CD4-positive, alpha-beta memory T cell (primary cell): ENCODE results near the gene AFG1L. TPM values are rescaled to one million over a fixed set of nuclear protein-coding genes. Genes with fewer than 3 reads are reported as not detected.
"Not testable (repeated sequence)": the region's sequence is repeated elsewhere in the genome, so short reads cannot be mapped to it uniquely, and the experiment has no call there.

Source experiments
- CTCF ChIA-PET: fragments of 350-600 bp; sonication (Branson Sonifier 250); formaldehyde crosslinking; loops from one replicate; lab custom pipeline; 2021; ENCODE audit warnings: inconsistent platforms; ENCODE audit not compliant: partially characterized antibody; lab: Charles Lee
- POLR2A ChIA-PET: fragments of 350-600 bp; sonication (Branson Sonifier 250); formaldehyde crosslinking; loops from one replicate; lab custom pipeline; 2021; ENCODE audit not compliant: partially characterized antibody; lab: Charles Lee
- DNase-seq, 5 donors: peaks; one replicate each; pipeline versions ENCODE4 v3.0.0 to v3.0.0-alpha.2; 2020 to 2022; ENCODE audit warnings: mixed read lengths in 1 of 5
- H3K27ac ChIP-seq: one replicate; pipeline ENCODE4 v1.7.0; 2013; ENCODE audit warnings: low read depth, low read length
- H3K27me3 ChIP-seq: 2 replicates; pipeline ENCODE4 v1.7.0; 2013; ENCODE audit warnings: mild to moderate bottlenecking, low read length, moderate library complexity; ENCODE audit not compliant: insufficient read depth
- H3K36me3 ChIP-seq: 2 replicates; pipeline ENCODE4 v1.7.0; 2013; ENCODE audit warnings: mild to moderate bottlenecking, low read length, moderate library complexity; ENCODE audit not compliant: insufficient read depth
- H3K4me1 ChIP-seq: 2 replicates; pipeline ENCODE4 v1.7.0; 2013; ENCODE audit warnings: mild to moderate bottlenecking, low read length, moderate library complexity; ENCODE audit not compliant: insufficient read depth
- H3K4me3 ChIP-seq, 2 donors: one replicate each; pipeline ENCODE4 v1.7.0; 2013; ENCODE audit warnings: low read length in 2 of 2, mild to moderate bottlenecking in 1 of 2
- H3K9me3 ChIP-seq, 2 donors: one replicate each; pipeline ENCODE4 v1.7.0; 2013; ENCODE audit warnings: low read length in 2 of 2, control low read depth in 1 of 2; ENCODE audit not compliant: control insufficient read depth in 1 of 2
- H3K27ac Mint-ChIP-seq, 7 donors: one replicate each; pipeline ENCODE4 v1.8.0; 2020 to 2021; ENCODE audit warnings: mixed read lengths in 7 of 7, mild to moderate bottlenecking in 6 of 7, inconsistent platforms in 3 of 7, moderate library complexity in 3 of 7
- H3K27me3 Mint-ChIP-seq, 2 donors: one replicate each; pipeline ENCODE4 v1.8.0; 2020 to 2021; ENCODE audit warnings: mixed read lengths in 2 of 2
- H3K36me3 Mint-ChIP-seq, 2 donors: one replicate each; pipeline ENCODE4 v1.8.0; 2020 to 2021; ENCODE audit warnings: mixed read lengths in 2 of 2, inconsistent platforms in 1 of 2, mild to moderate bottlenecking in 1 of 2
- H3K4me1 Mint-ChIP-seq, 4 donors: one replicate each; pipeline ENCODE4 v1.8.0; 2020 to 2021; ENCODE audit warnings: mixed read lengths in 4 of 4, mild to moderate bottlenecking in 1 of 4
- H3K4me3 Mint-ChIP-seq, 8 donors: one replicate each; pipeline ENCODE4 v1.8.0; 2020 to 2021; ENCODE audit warnings: mixed read lengths in 8 of 8, mild to moderate bottlenecking in 7 of 8, moderate library complexity in 6 of 8, inconsistent platforms in 3 of 8
- H3K9me3 Mint-ChIP-seq, 8 donors: one replicate each; pipeline ENCODE4 v1.8.0; 2020 to 2021; ENCODE audit warnings: mixed read lengths in 8 of 8, mild to moderate bottlenecking in 5 of 8, inconsistent platforms in 3 of 8, moderate library complexity in 1 of 8
- intact Hi-C: fragments of 100-400 bp; cut with micrococcal nuclease; formaldehyde crosslinking; loops from one replicate; pipeline ENCODE4 v1.15.1; 2023
- polyA plus RNA-seq, 2 donors: library from polyadenylated mRNA; unstranded; fragments of 300-500 nt; fragmentation: Illumina TruSeq; gene quantifications; one replicate each; pipeline ENCODE4 v1.2.3, GENCODE V29; 2021
- total RNA-seq, 2 experiments: library from RNA; stranded (reverse); gene quantifications; one replicate each; pipeline ENCODE4 v1.2.3, GENCODE V29; 2021

Gene AFG1L
- total and polyA plus RNA-seq, 4 experiments from 2014 or later: 1.5 to 6.6 (median 4.5) TPM

DNA sequence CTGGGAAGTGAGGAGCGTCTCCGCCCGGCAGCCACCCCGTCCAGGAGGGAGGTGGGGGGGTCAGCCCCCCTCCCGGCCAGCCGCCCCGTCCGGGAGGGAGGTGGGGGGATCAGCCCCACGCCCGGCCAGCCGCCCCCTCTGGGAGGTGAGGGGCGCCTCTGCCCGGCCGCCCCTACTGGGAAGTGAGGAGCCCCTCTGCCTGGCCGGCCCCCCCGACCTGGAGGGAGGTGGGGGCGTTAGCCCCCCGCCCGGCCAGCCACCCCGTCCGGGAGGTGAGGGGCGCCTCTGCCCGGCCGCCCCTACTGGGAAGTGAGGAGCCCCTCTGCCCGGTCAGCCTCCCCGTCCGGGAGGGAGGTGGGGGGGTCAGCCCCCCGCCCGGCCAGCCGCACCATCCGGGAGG, 24.9 kb upstream of the AFG1L start:
- H3K36me3 Mint-ChIP-seq, H3K27ac Mint-ChIP-seq, H3K4me3 Mint-ChIP-seq, H3K36me3 ChIP-seq, H3K27me3 Mint-ChIP-seq, POLR2A ChIA-PET, H3K27ac ChIP-seq, H3K4me1 Mint-ChIP-seq, CTCF ChIA-PET, H3K4me3 ChIP-seq, DNase-seq, H3K4me1 ChIP-seq, H3K27me3 ChIP-seq, H3K9me3 Mint-ChIP-seq, H3K9me3 ChIP-seq: not testable (repeated sequence)
- intact Hi-C loops: loop anchor here (10.0 kb wide), 1 partner anchor 825 kb away; the partner anchor contains the start of genes CEP57L1 and SESN1

DNA sequence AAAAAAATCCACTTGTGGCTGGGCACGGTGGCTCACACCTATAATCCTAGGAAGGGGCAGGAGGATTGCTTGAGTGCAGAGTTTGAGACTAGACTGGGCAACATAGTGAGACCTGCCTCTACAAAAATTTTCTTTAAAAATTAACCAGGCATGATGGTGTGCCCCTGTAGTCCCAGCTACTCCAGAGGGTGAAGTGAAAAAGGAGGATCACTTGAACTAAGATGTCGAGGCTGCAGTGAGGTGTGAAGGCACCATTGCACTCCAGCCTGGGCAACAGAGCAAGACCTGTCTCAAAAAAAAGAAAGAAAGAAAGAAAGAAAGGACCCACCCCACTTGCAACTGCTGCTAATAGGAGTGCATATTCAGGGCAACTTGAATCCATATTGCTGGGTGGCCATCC, 20.3 kb upstream of the AFG1L start:
- no peaks in the 10 kb centered on the region for H3K4me1 Mint-ChIP-seq
- H3K27me3 Mint-ChIP-seq: peaks cover 0 to 2% of the 10 kb centered on the region in 2 donors
- no peaks in the 10 kb centered on the region for H3K9me3 ChIP-seq
- H3K4me3 Mint-ChIP-seq: no peak overlapping the region
- ChIA-PET POLR2A (no interaction called here), CTCF (no interaction called here)
- H3K9me3 Mint-ChIP-seq: no peaks in the 10 kb centered on the region
- H3K4me3 ChIP-seq: no peak overlapping the region
- H3K4me1 ChIP-seq: no peaks in the 10 kb centered on the region
- DNase-seq: no peak
- H3K27ac Mint-ChIP-seq: no peak overlapping the region
- intact Hi-C loops: no loop called here
- H3K27ac ChIP-seq: no peak overlapping the region
- no peaks in the 10 kb centered on the region for H3K27me3 ChIP-seq
- H3K36me3 ChIP-seq: no peaks in the 10 kb centered on the region
- no peaks in the 10 kb centered on the region for H3K36me3 Mint-ChIP-seq

DNA sequence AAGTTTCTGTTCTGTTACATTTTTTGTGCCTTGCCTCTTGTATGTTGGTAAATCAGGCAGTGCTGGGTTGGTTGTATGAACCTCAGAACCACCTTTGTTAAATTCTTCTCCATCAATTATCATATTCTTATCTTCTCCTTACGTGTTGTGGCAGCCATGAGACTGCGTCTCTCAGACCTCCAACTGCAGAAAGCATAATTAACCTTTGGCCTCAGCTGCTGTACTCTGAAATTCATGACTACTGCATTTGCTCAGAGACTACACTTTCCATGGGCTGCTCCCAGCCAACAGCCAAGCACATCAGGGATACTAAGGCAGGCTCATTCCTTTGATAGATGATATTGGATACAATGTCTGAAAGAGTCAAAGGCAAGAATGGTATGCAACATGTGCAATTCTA, 18.9 kb upstream of the AFG1L start:
- H3K4me1 ChIP-seq: no peaks in the 10 kb centered on the region
- DNase-seq: no peak
- intact Hi-C loops: no loop called here
- H3K9me3 ChIP-seq: no peaks in the 10 kb centered on the region
- Mint-ChIP-seq H3K9me3 (no peaks in the 10 kb centered on the region), H3K4me3 (no peak overlapping the region), H3K27ac (no peak overlapping the region), H3K27me3 (peaks cover 0 to 4% of the 10 kb centered on the region in 2 donors), H3K36me3 (no peaks in the 10 kb centered on the region), H3K4me1 (no peaks in the 10 kb centered on the region)
- no peaks in the 10 kb centered on the region for H3K36me3 ChIP-seq
- no peak overlapping the region for H3K27ac ChIP-seq
- ChIA-PET POLR2A (no interaction called here), CTCF (interaction anchor here (0.5 kb wide), 1 partner anchor 21 kb away, joined by 5 read pairs; no protein-coding TSS in a partner anchor)
- H3K27me3 ChIP-seq: no peaks in the 10 kb centered on the region
- H3K4me3 ChIP-seq: no peak overlapping the region

GRCh38 chr6:108277295-108277694, 17.6 kb upstream of the AFG1L start:
- CTCF ChIA-PET: no interaction called here
- Histone ChIP-seq H3K27ac (no peak overlapping the region), H3K27me3 (no peaks in the 10 kb centered on the region), H3K36me3 (no peaks in the 10 kb centered on the region), H3K9me3 (no peaks in the 10 kb centered on the region), H3K4me1 (no peaks in the 10 kb centered on the region), H3K4me3 (no peak overlapping the region)
- intact Hi-C loops: no loop called here
- no peak overlapping the region for H3K27ac Mint-ChIP-seq
- no peaks in the 10 kb centered on the region for H3K9me3 Mint-ChIP-seq
- POLR2A ChIA-PET: no interaction called here
- H3K4me1 Mint-ChIP-seq: no peaks in the 10 kb centered on the region
- H3K36me3 Mint-ChIP-seq: no peaks in the 10 kb centered on the region
- DNase-seq: no peak
- H3K4me3 Mint-ChIP-seq: no peak overlapping the region
- peaks cover 0 to 4% of the 10 kb centered on the region in 2 donors for H3K27me3 Mint-ChIP-seq

DNA sequence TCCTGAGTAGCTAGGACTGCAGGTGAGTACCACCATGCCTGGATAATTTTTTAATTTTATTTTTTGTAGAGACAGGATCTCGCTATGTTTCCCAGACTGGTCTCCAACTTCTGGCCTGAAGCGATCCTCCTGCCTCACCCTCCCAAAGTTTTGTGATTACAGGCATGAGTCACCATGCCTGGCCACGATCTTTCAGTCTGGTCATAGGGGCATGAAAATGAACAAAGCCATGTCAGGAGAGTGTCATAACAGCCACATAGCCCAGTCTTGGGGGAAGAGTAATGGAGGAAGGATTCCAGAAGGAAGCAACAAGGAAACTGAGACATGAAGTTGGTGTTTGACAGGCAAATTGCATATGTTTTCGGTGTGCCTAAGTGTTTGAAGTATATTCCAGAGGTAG, 17.0 kb upstream of the AFG1L start:
- intact Hi-C loops: no loop called here
- Mint-ChIP-seq H3K27me3 (peaks cover 0 to 2% of the 10 kb centered on the region in 2 donors), H3K9me3 (no peaks in the 10 kb centered on the region), H3K27ac (no peak overlapping the region), H3K36me3 (no peaks in the 10 kb centered on the region), H3K4me3 (no peak overlapping the region), H3K4me1 (no peaks in the 10 kb centered on the region)
- Histone ChIP-seq H3K27me3 (no peaks in the 10 kb centered on the region), H3K4me1 (no peaks in the 10 kb centered on the region), H3K4me3 (no peak overlapping the region), H3K27ac (no peak overlapping the region), H3K36me3 (no peaks in the 10 kb centered on the region), H3K9me3 (no peaks in the 10 kb centered on the region)
- ChIA-PET POLR2A (no interaction called here), CTCF (no interaction called here)
- DNase-seq: no peak

GRCh38 chr6:108285381-108285780, 9.5 kb upstream of the AFG1L start:
- H3K27ac Mint-ChIP-seq: no peak overlapping the region
- no peak overlapping the region for H3K27ac ChIP-seq
- H3K4me3 ChIP-seq: no peak overlapping the region
- H3K9me3 Mint-ChIP-seq: no peaks in the 10 kb centered on the region
- CTCF ChIA-PET: interaction anchor here (1.1 kb wide), 1 partner anchor 22 kb away, joined by 3 read pairs; no protein-coding TSS in a partner anchor
- peaks cover 0 to 3% (median 1%) of the 10 kb centered on the region in 4 donors for H3K4me1 Mint-ChIP-seq
- H3K36me3 Mint-ChIP-seq: no peaks in the 10 kb centered on the region
- H3K27me3 Mint-ChIP-seq: no peaks in the 10 kb centered on the region
- H3K27me3 ChIP-seq: no peaks in the 10 kb centered on the region
- intact Hi-C loops: no loop called here
- no peaks in the 10 kb centered on the region for H3K9me3 ChIP-seq
- H3K4me1 ChIP-seq: no peaks in the 10 kb centered on the region
- POLR2A ChIA-PET: no interaction called here
- H3K4me3 Mint-ChIP-seq: no peak overlapping the region
- DNase-seq: no peak
- no peaks in the 10 kb centered on the region for H3K36me3 ChIP-seq

- Mint-ChIP-seq H3K27me3 (no peaks in the 10 kb centered on the region), H3K4me1 (peaks cover 0 to 3% (median 1%) of the 10 kb centered on the region in 4 donors), H3K27ac (no peak overlapping the region), H3K36me3 (no peaks in the 10 kb centered on the region), H3K4me3 (no peak overlapping the region), H3K9me3 (no peaks in the 10 kb centered on the region)
- Histone ChIP-seq H3K9me3 (no peaks in the 10 kb centered on the region), H3K4me1 (no peaks in the 10 kb centered on the region), H3K36me3 (no peaks in the 10 kb centered on the region), H3K27me3 (no peaks in the 10 kb centered on the region), H3K4me3 (no peak overlapping the region), H3K27ac (no peak overlapping the region)
- intact Hi-C loops: no loop called here
- CTCF ChIA-PET: no interaction called here
- no peak for DNase-seq
- POLR2A ChIA-PET: no interaction called here
Measured at GRCh38 chr6:108286366-108286765, 8.5 kb upstream of the AFG1L start.

DNA sequence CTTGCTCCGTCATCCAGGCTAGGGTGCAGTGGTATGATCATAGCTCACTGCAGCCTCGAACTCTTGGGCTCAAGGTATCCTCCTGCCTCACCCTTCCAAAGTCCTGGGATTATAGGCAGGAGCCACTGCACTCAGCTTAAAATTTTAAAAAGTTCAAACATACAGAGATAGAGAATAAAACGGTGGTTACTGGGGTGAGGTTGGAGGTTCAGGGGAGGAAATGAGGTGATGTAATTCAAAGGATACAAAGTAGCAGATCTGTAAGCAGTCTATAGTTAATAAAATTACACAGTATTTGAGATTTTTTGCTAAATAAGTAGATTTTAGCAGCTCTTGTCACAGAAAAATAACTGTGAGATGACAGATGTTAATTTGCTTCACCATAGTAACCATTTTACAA, 7.5 kb upstream of the AFG1L start:
- CTCF ChIA-PET: no interaction called here

More for the DNA sequence above, 7.5 kb upstream of the AFG1L start:
- Mint-ChIP-seq H3K9me3 (no peaks in the 10 kb centered on the region), H3K27ac (peak overlapping the region in 1 of 7 donors; percentile 21), H3K36me3 (no peaks in the 10 kb centered on the region), H3K4me3 (no peak overlapping the region), H3K4me1 (peaks cover 0 to 3% (median 1%) of the 10 kb centered on the region in 4 donors), H3K27me3 (no peaks in the 10 kb centered on the region)
- Histone ChIP-seq H3K4me1 (no peaks in the 10 kb centered on the region), H3K27me3 (no peaks in the 10 kb centered on the region), H3K36me3 (no peaks in the 10 kb centered on the region), H3K27ac (no peak overlapping the region), H3K4me3 (no peak overlapping the region), H3K9me3 (no peaks in the 10 kb centered on the region)
- intact Hi-C loops: no loop called here
- POLR2A ChIA-PET: interaction anchor here (1.0 kb wide), 1 partner anchor 26 kb away, joined by 4 read pairs; the partner anchor contains the start of gene SNX3
- no peak for DNase-seq
